SJCRH30 (cell line): ENCODE data around the gene TSPAN17. TPM values are rescaled to one million over a fixed set of nuclear protein-coding genes. Genes with fewer than 3 reads are reported as not detected.
"Not testable (repeated sequence)": the region's sequence is repeated elsewhere in the genome, so short reads cannot be mapped to it uniquely, and the experiment has no call there.

ENCODE experiments used
- DNase-seq, 2 experiments: peaks; one replicate each; pipeline ENCODE4 v3.0.0-alpha.2; 2015 to 2020
- H3K27ac ChIP-seq: fragments of 250-450 bp; sonication (Bioruptor Pico); 2 replicates; pipeline ENCODE4 v1.5.1; 2020; ENCODE audit warnings: mild to moderate bottlenecking, moderate library complexity
- H3K27me3 ChIP-seq: fragments of 250-450 bp; sonication (Bioruptor Pico); 2 replicates; pipeline ENCODE4 v1.5.1; 2020; ENCODE audit warnings: mild to moderate bottlenecking, moderate library complexity
- H3K36me3 ChIP-seq: fragments of 250-450 bp; sonication (Bioruptor Pico); 2 replicates; pipeline ENCODE4 v1.5.1; 2020; ENCODE audit warnings: mild to moderate bottlenecking, moderate library complexity
- H3K4me1 ChIP-seq: fragments of 250-450 bp; sonication (Bioruptor Pico); 2 replicates; pipeline ENCODE4 v1.5.1; 2020; ENCODE audit warnings: mild to moderate bottlenecking, moderate library complexity
- H3K4me3 ChIP-seq: fragments of 250-450 bp; sonication (Bioruptor Pico); 2 replicates; pipeline ENCODE4 v1.5.1; 2020; ENCODE audit warnings: mild to moderate bottlenecking, moderate library complexity
- H3K9me3 ChIP-seq: fragments of 250-450 bp; sonication (Bioruptor Pico); replicated peaks from 2 replicates; pipeline ENCODE4 v1.5.1; 2020; ENCODE audit warnings: mild to moderate bottlenecking, moderate library complexity
- total RNA-seq: library from RNA; depleted of rRNA; stranded (reverse); fragments of >200 nt; shearing (Covaris generic); gene quantifications from 2 replicates; pipeline ENCODE4 v1.2.3, GENCODE V29; 2014

The TSPAN17 gene
- total RNA-seq, 1 experiment from 2014 or later, result 26.5 TPM

DNA sequence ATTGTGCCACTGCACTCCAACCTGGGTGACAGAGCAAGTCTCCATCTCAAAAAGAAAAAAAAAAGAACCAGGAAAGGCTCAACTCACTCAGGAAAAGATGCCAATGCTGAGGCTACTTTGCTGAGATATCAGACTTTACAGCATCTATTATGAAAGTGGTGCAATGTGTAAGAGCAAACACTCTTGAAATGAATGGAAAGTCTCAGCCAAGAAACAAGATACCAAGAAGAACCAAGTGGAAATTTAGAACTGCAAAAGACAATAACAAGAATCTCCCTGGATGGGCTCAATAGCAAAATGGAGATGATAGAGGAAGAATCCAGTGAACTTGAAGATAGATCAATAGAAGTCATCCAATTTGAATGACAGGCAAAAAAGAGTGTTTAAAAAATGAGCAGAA lies 37.7 kb downstream of the TSPAN17 start:
- H3K4me3 ChIP-seq, result no peak overlapping the region
- H3K27ac ChIP-seq, result no peak overlapping the region
- H3K4me1 ChIP-seq, result no peaks in the 10 kb centered on the region
- no peaks in the 10 kb centered on the region for H3K36me3 ChIP-seq
- H3K27me3 ChIP-seq, result peaks cover 8% of the 10 kb centered on the region; the same call in 1 of the 2 replicates
- no peaks in the 10 kb centered on the region for H3K9me3 ChIP-seq
- DNase-seq, result no peak

GRCh38 chr5:176687247-176687646 lies 40.0 kb downstream of the TSPAN17 start:
- Histone ChIP-seq H3K4me1 (no peaks in the 10 kb centered on the region), H3K27ac (no peak overlapping the region), H3K36me3 (no peaks in the 10 kb centered on the region), H3K4me3 (no peak overlapping the region), H3K27me3 (peaks cover 2% of the 10 kb centered on the region; the same call in 1 of the 2 replicates), H3K9me3 (no peaks in the 10 kb centered on the region)
- DNase-seq, result no peak

DNA sequence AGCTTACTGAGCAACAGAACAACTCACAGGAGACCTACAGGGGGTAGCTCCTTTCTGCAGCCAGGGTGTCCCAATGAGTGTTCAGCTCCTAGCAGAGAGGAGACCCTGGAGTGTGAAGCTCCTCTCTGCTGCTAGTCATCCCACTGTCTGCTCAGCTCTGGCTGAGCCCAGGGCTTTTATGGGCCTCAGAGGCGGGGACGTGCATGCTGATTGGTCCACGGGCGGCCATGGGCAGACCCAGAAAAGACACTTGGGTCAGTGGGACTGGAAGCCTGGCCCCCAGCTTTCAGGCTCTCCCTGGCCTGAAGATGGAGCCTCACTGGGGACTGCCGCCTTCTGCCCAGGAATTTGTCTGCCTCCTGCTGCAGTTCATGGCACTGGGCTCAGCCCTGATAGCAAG lies 40.6 kb downstream of the TSPAN17 start:
- no peaks in the 10 kb centered on the region for H3K9me3 ChIP-seq
- no peaks in the 10 kb centered on the region for H3K4me1 ChIP-seq
- H3K27ac ChIP-seq, result no peak overlapping the region
- H3K36me3 ChIP-seq, result no peaks in the 10 kb centered on the region
- no peak for DNase-seq
- no peak overlapping the region for H3K4me3 ChIP-seq
- peaks cover 4% of the 10 kb centered on the region; the same call in 1 of the 2 replicates for H3K27me3 ChIP-seq

- H3K36me3 ChIP-seq, result no peaks in the 10 kb centered on the region
- H3K4me1 ChIP-seq, result peaks cover 8% of the 10 kb centered on the region; the same call in 1 of the 2 replicates
- H3K27ac ChIP-seq, result no peak overlapping the region
- H3K4me3 ChIP-seq, result no peak overlapping the region
- peaks cover 19% of the 10 kb centered on the region; the same call in 1 of the 2 replicates for H3K27me3 ChIP-seq
- DNase-seq, result no peak
- H3K9me3 ChIP-seq, result no peaks in the 10 kb centered on the region
These were observed 43.6 kb downstream of the TSPAN17 start for GRCh38 chr5:176690911-176691310.

- DNase-seq, result no peak
- no peak overlapping the region for H3K4me3 ChIP-seq
- H3K9me3 ChIP-seq, result no peaks in the 10 kb centered on the region
- H3K4me1 ChIP-seq, result peaks cover 8% of the 10 kb centered on the region; the same call in 1 of the 2 replicates
- H3K27ac ChIP-seq, result no peak overlapping the region
- H3K36me3 ChIP-seq, result no peaks in the 10 kb centered on the region
- H3K27me3 ChIP-seq, result peaks cover 19% of the 10 kb centered on the region; the same call in 1 of the 2 replicates
These were observed 44.2 kb downstream of the TSPAN17 start for GRCh38 chr5:176691524-176691923.

DNA sequence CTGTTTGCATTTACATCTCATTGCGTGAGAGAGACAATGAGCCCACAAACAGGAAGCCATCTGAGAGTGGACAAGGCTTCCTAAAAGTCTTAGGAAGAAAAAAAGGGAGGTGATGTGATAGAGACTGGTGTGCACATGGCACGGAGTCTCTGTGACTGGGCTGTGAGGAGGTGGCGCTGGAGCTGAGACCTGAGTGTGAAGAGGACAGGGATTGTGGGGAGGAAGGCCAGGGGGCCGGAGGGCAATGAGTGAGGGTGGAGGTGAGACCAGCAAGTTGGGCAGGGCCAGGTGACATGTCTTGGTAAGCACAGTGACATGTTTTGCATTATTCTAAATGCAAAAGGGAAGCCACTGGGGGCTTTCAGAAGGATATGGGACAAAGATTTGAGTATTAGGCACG lies 45.0 kb downstream of the TSPAN17 start:
- H3K4me3 ChIP-seq, result no peak overlapping the region
- no peak for DNase-seq
- peaks cover 24% of the 10 kb centered on the region for H3K27me3 ChIP-seq
- H3K36me3 ChIP-seq, result no peaks in the 10 kb centered on the region
- peaks cover 8% of the 10 kb centered on the region; the same call in 1 of the 2 replicates for H3K4me1 ChIP-seq
- H3K27ac ChIP-seq, result no peak overlapping the region
- no peaks in the 10 kb centered on the region for H3K9me3 ChIP-seq

DNA sequence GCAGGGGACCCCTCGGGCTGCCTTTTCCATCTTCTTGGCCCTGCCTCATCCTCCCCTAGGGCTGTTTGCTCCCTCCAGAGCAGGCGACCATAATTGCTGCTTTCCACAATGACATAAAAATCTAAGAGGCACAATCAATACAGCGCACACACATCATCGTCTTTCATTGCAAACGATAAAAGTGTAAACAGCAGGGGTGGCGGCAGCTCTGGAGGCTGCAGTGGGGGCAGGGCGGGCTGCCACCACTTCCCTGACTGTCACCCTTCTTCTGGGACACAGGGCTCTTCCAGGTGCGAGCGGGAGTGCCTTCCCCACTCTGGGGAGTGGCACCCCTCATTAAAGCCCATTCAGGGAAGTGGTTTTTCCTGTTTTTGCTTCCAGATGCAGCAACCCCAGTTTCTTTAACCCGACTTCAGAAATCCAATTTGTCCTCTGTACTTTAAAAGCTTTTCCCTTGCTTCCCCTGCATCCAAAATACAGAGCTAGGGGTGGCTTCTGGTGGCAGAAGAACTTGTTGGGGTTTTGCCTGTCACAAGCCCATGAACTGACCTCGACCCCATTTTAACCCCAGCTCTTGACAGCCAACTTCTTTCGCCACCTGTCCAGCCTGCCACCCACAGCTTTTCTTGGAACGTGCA lies 45.7 kb downstream of the TSPAN17 start:
- peaks cover 26% of the 10 kb centered on the region for H3K27me3 ChIP-seq
- H3K9me3 ChIP-seq, result no peaks in the 10 kb centered on the region
- DNase-seq, result no peak
- H3K4me3 ChIP-seq, result no peak overlapping the region
- no peak overlapping the region for H3K27ac ChIP-seq
- H3K36me3 ChIP-seq, result no peaks in the 10 kb centered on the region
- H3K4me1 ChIP-seq, result peaks cover 8% of the 10 kb centered on the region; the same call in 1 of the 2 replicates

DNA sequence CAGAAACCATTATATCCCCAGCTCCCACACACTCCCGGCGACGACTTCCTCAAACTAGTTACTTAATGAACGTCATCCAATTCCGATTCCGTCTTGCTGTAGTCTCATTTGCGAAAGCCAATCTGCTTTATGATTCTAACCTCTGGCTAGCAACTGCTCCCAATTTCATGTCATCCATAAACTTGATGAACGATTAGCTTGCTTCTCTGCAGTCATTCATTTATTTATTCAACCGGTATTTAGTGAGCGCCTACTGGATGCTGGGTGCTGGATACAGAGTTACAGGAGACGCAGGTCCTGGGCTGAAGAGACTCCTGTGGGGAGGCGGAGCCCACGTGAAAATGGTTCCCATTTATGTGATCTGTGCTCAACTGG lies 46.2 kb downstream of the TSPAN17 start:
- H3K27me3 ChIP-seq, result peaks cover 30% of the 10 kb centered on the region
- peak in 1 of 2 experiments; percentile 19 for DNase-seq

GRCh38 chr5:176694146-176694545 lies 46.9 kb downstream of the TSPAN17 start:
- Histone ChIP-seq H3K27ac (no peak overlapping the region), H3K9me3 (no peaks in the 10 kb centered on the region), H3K4me3 (no peak overlapping the region), H3K36me3 (no peaks in the 10 kb centered on the region), H3K27me3 (peaks cover 30% of the 10 kb centered on the region), H3K4me1 (peaks cover 8% of the 10 kb centered on the region; the same call in 1 of the 2 replicates)
- DNase-seq, result no peak

More for the DNA sequence above, 46.2 kb downstream of the TSPAN17 start:
- no peak overlapping the region for H3K4me3 ChIP-seq
- H3K4me1 ChIP-seq, result peaks cover 8% of the 10 kb centered on the region; the same call in 1 of the 2 replicates
- no peak overlapping the region for H3K27ac ChIP-seq
- no peaks in the 10 kb centered on the region for H3K9me3 ChIP-seq
- H3K36me3 ChIP-seq, result no peaks in the 10 kb centered on the region

DNA sequence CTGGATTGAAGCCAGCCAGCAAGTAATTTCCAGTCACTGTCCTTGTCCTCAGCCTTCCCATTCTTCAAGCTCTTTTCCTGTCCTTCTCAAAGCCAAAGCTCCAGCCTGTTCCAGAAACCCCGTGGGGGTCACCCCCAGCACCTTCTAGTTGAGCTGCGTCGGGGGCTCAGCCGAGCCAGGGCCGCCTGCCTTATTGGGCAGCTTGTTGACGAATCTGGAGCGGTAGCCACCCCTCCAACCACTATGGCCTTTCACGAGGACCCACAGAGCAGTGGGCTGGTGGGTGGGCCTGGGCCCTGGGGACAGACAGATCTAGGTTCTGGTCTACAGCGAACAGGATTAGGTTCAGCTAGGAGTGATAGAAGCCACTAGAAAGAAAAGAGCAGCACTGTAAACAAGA lies 47.3 kb downstream of the TSPAN17 start:
- Histone ChIP-seq H3K9me3 (no peaks in the 10 kb centered on the region), H3K4me3 (no peak overlapping the region), H3K27me3 (peaks cover 30% of the 10 kb centered on the region), H3K4me1 (peaks cover 8% of the 10 kb centered on the region; the same call in 1 of the 2 replicates), H3K27ac (no peak overlapping the region), H3K36me3 (no peaks in the 10 kb centered on the region)
- no peak for DNase-seq

DNA sequence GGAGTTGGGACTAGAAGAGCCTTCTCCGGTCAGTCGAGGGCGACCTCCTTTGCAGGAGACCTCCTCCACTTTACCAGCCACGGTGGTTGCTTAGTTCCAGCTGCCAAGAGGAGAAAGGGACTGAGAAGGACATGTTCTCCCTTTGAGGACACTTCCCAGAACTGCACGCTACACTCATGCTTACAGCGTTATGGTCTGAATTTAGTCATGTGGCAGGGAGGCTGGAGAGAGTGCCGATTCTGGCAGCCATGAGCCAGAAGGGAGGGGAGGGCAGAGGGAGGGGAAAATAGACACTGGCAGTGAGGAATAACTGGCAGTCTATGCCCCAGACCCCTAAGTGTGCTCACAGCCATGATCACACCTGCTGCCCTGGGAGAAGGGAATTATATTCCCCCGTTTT lies 47.8 kb downstream of the TSPAN17 start:
- Histone ChIP-seq H3K9me3 (no peaks in the 10 kb centered on the region), H3K27me3 (peaks cover 30% of the 10 kb centered on the region), H3K4me3 (no peak overlapping the region), H3K27ac (no peak overlapping the region), H3K36me3 (no peaks in the 10 kb centered on the region), H3K4me1 (peaks cover 8% of the 10 kb centered on the region; the same call in 1 of the 2 replicates)
- DNase-seq, result no peak

DNA sequence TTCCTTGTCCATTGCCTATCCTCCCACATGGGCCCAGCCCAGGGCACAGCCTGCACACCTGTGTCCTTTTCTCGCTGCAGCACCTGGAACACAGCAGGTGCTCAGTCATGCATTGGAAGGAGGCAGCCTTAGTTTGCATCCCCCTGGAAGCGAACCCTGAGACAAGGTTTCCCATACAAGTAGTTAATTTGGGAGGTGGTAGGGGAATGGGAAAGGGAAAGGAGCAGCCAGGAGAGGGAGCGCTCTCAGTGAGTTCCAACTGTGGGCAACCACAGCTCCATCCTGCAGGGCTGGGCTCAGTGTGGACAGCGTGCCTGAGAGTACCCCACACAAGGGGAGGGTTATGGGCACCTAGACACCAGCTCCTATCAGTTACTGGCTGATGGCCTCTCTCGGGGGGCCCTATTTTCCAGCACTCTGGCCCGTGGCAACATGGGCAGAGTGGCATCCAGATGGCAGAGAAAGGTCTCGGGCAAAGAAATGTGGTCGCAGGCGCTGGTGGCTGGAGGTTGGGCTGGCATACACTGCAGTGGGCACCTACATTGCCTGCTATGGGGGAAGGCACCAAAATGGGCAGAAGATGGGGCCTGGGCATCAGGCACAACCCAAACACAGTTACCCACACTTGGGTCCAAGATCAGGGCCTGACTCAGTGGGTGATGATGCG lies 50.1 kb downstream of the TSPAN17 start:
- Histone ChIP-seq H3K27me3 (peaks cover 44% of the 10 kb centered on the region), H3K27ac (no peak overlapping the region), H3K36me3 (no peaks in the 10 kb centered on the region), H3K9me3 (no peaks in the 10 kb centered on the region), H3K4me3 (no peak overlapping the region), H3K4me1 (peaks cover 8% of the 10 kb centered on the region; the same call in 1 of the 2 replicates)
- DNase-seq, result no peak

DNA sequence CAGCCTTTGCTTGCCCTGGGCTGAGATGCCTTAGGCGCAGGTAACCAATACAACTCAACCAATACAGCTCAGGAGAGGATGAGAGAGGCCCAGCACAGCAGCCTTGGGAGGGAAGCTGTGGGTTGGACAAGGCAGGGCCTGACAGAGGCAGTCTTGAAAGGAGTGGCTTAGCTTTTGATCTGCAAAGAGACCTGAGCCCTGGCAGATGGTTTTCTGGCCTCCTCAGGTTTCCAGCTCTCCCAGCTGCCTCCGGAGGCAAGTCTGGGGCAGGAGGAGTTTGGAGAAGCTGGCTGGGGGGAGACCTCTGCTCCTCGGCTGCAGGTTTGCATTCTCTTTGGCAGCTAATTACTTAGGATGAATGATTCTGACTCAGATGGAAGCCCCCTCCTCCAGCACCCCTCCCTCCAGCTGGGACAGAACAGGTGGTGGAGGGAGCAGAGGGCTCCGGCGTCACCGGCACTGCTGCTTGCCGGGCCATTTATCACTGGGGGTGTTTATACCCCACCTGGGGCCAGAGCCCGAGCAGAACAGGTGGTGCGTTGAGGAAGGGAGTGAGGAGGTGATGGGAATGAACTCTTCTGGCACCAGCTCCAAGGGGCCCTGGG lies 50.8 kb downstream of the TSPAN17 start:
- Histone ChIP-seq H3K36me3 (no peaks in the 10 kb centered on the region), H3K27me3 (peaks cover 44% of the 10 kb centered on the region), H3K4me3 (no peak overlapping the region), H3K9me3 (no peaks in the 10 kb centered on the region), H3K4me1 (peaks cover 7% of the 10 kb centered on the region; the same call in 1 of the 2 replicates), H3K27ac (no peak overlapping the region)
- peak; percentile 24 to 45 for DNase-seq

DNA sequence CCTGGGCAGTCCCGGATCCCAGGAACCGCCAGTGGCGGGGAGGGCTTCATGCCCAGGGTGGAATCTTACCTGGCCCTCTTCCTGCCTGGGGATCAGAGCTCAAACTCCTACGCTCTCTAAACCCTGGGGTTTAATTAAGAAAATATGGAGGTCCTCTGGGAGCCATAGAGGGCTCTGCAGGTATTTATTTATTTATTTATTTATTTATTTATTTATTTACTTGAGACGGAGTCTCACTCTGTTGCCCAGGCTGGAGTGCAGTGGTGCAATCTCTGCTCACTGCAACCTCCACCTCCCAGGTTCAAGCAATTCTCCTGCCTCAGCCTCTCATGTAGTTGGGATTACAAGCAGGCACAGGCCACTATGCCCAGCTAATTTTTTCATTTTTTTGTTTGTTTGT lies 52.2 kb downstream of the TSPAN17 start:
- H3K27me3 ChIP-seq, result peaks cover 38% of the 10 kb centered on the region
- H3K4me3 ChIP-seq, H3K27ac ChIP-seq, H3K4me1 ChIP-seq, H3K36me3 ChIP-seq, DNase-seq, H3K9me3 ChIP-seq: not testable (repeated sequence)

DNA sequence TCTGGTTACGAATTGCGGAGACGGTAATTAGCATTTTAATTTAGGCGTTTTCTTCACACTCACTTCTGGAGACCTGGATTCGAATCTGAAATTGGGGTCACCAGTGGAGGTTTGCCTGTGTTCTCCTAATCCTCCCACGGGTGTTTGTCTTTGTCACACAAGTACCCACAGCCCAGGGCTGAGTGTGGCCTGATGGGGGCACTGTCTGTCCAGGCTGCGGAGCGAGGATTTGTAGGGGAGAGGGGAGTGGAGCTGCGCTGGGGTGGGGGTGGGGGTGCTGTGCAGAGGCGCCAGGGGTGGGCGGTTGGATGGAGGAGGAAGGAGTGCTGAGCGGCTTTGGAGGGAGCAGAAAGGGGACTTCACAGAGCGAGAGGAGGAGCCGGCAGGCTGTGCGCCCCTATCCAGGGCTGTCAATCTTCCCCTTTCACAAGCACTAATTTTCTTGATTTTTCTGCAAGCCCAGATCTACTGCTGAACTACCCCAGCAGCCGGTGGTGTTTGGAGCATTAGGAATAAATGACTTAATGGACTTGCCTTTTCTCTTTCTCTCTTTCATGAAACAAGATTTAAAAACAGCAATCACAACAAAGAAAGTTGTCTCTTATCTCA lies 53.1 kb downstream of the TSPAN17 start:
- no peak overlapping the region for H3K4me3 ChIP-seq
- H3K4me1 ChIP-seq, result no peaks in the 10 kb centered on the region
- H3K27ac ChIP-seq, result no peak overlapping the region
- no peaks in the 10 kb centered on the region for H3K9me3 ChIP-seq
- no peaks in the 10 kb centered on the region for H3K36me3 ChIP-seq
- peaks cover 35% of the 10 kb centered on the region for H3K27me3 ChIP-seq
- no peak for DNase-seq
